Activated gamma-delta T cell treated with anti-CD3 and anti-CD28 coated beads, Interleukin-2, amount 50 U/mL, for 16 hours (primary cell): ENCODE measurements around the gene ADAM12.

ENCODE experiments used
- DNase-seq: peaks from one replicate; pipeline ENCODE4 v3.0.0-alpha.2; 2020; ENCODE audit warnings: low read depth

The ADAM12 gene

GRCh38 chr10:126143117-126143516 lies 245.2 kb downstream of the ADAM12 start:
- no peak for DNase-seq

GRCh38 chr10:126140746-126141273 lies 247.5 kb downstream of the ADAM12 start:
- no peak for DNase-seq

- DNase-seq: no peak
Measured at GRCh38 chr10:126137562-126138221, 250.6 kb downstream of the ADAM12 start.

- DNase-seq: no peak
Measured at GRCh38 chr10:126135941-126136595, 252.2 kb downstream of the ADAM12 start.

GRCh38 chr10:126135177-126135576 lies 253.1 kb downstream of the ADAM12 start:
- no peak for DNase-seq

- DNase-seq: no peak
Measured at GRCh38 chr10:126133906-126134656, 254.2 kb downstream of the ADAM12 start.

- DNase-seq: no peak
Measured at GRCh38 chr10:126133082-126133620, 255.1 kb downstream of the ADAM12 start.

GRCh38 chr10:126131341-126131740 lies 256.9 kb downstream of the ADAM12 start:
- no peak for DNase-seq

- no peak for DNase-seq
Measured at GRCh38 chr10:126130271-126130710, 258.0 kb downstream of the ADAM12 start.

- DNase-seq: no peak
Measured at GRCh38 chr10:126129026-126129425, 259.3 kb downstream of the ADAM12 start.

GRCh38 chr10:126128581-126128980 lies 259.7 kb downstream of the ADAM12 start:
- DNase-seq: no peak

- no peak for DNase-seq
Measured at GRCh38 chr10:126127481-126128029, 260.7 kb downstream of the ADAM12 start.

- DNase-seq: no peak
Measured at GRCh38 chr10:126126866-126127265, 261.4 kb downstream of the ADAM12 start.

GRCh38 chr10:126126023-126126422 lies 262.3 kb downstream of the ADAM12 start:
- no peak for DNase-seq

GRCh38 chr10:126124668-126125349 lies 263.5 kb downstream of the ADAM12 start:
- DNase-seq: no peak

- DNase-seq: no peak
Measured at GRCh38 chr10:126124046-126124445, 264.2 kb downstream of the ADAM12 start.

GRCh38 chr10:126123466-126123865 lies 264.8 kb downstream of the ADAM12 start:
- DNase-seq: no peak

GRCh38 chr10:126122881-126123280 lies 265.4 kb downstream of the ADAM12 start:
- DNase-seq: no peak

- no peak for DNase-seq
Measured at GRCh38 chr10:126119599-126119998, 268.7 kb downstream of the ADAM12 start.

- DNase-seq: no peak
Measured at GRCh38 chr10:126118476-126118875, 269.8 kb downstream of the ADAM12 start.

- no peak for DNase-seq
Measured at GRCh38 chr10:126117196-126117595, 271.1 kb downstream of the ADAM12 start.

GRCh38 chr10:126115886-126116285 lies 272.4 kb downstream of the ADAM12 start:
- no peak for DNase-seq
